Measurements from ENCODE around the gene NFYA. TPM values are rescaled to one million over a fixed set of nuclear protein-coding genes. Genes with fewer than 3 reads are reported as not detected.

NFYA gene
- total RNA-seq, 4 donors from 2014 or later, result 10.9 to 43.6 (median 18.4) TPM

DNA sequence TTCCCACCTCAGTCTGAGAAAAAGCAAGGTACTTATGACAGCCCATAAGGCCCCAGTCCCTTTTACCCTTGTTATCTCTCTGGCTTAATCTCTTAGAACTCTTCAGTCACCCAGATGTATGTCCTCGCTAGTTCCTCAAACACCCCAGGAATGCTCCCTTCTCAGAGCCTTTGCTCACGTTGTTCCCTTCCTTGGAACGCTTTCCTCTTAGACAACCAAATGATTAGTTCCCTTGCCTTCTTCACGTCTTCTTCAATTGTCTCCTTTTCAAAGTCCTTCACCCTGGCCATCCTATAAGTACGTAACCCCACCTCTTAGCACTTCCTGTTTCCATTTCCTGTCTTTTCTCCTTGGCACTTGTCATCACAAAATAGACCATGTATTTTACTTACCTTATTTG lies 20.9 kb upstream of the NFYA start:
- H3K4me3 ChIP-seq, result no peak overlapping the region
- H3K4me1 ChIP-seq, result no peaks in the 10 kb centered on the region
- H3K27ac ChIP-seq, result no peak overlapping the region
- no peaks in the 10 kb centered on the region for H3K36me3 ChIP-seq
- no peaks in the 10 kb centered on the region for H3K9me3 ChIP-seq
- DNase-seq, result no peak
- no peaks in the 10 kb centered on the region for H3K27me3 ChIP-seq
- TF ChIP-seq, protein P1, sequence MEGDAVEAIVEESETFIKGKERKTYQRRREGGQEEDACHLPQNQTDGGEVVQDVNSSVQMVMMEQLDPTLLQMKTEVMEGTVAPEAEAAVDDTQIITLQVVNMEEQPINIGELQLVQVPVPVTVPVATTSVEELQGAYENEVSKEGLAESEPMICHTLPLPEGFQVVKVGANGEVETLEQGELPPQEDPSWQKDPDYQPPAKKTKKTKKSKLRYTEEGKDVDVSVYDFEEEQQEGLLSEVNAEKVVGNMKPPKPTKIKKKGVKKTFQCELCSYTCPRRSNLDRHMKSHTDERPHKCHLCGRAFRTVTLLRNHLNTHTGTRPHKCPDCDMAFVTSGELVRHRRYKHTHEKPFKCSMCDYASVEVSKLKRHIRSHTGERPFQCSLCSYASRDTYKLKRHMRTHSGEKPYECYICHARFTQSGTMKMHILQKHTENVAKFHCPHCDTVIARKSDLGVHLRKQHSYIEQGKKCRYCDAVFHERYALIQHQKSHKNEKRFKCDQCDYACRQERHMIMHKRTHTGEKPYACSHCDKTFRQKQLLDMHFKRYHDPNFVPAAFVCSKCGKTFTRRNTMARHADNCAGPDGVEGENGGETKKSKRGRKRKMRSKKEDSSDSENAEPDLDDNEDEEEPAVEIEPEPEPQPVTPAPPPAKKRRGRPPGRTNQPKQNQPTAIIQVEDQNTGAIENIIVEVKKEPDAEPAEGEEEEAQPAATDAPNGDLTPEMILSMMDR (IDR thresholded peaks at IDR 0.05), result no peak
- no peak for TF ChIP-seq POLR2A (IDR thresholded peaks at IDR 0.05)
- intact Hi-C loops (cut with DNase I; ENCODE audit: low total_unique reads), result no loop called here

DNA sequence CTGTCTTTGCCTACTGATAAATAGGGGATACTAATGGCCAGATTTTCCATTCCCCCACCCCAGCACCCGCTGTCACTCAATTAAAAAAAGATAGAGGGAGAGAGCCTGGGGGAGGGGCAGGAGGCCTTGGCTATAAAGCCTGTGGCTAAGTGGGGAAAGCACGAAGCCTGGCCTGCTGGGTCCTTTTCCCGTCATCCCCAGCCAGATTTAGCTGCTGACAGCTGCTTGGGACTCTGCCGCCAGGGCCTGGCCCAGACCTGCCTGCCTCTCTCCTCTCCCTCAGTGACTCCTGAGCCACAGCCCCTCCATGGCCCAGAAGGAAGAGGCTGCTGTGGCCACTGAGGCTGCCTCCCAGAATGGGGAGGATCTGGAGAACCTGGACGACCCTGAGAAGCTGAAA lies 19.7 kb upstream of the NFYA start, which contains the start of gene APOBEC2:
TSS of gene APOBEC2 (plus strand) at position 162 of the 400 bp plus-strand sequence. CDS start at position 308, 146 bp downstream.
- DNase-seq, result no peak
- Histone ChIP-seq H3K27ac (no peak within 1 kb of the TSS), H3K4me3 (no peak within 1 kb of the TSS), H3K27me3 (no peaks in the 10 kb centered on the region), H3K4me1 (no peaks in the 10 kb centered on the region), H3K36me3 (no peaks in the 10 kb centered on the region), H3K9me3 (no peaks in the 10 kb centered on the region)
- no peak for TF ChIP-seq POLR2A (IDR thresholded peaks at IDR 0.05)
- TF ChIP-seq, protein P1 (IDR thresholded peaks at IDR 0.05), result no peak
- intact Hi-C loops (cut with DNase I; ENCODE audit: low total_unique reads), result no loop called here

DNA sequence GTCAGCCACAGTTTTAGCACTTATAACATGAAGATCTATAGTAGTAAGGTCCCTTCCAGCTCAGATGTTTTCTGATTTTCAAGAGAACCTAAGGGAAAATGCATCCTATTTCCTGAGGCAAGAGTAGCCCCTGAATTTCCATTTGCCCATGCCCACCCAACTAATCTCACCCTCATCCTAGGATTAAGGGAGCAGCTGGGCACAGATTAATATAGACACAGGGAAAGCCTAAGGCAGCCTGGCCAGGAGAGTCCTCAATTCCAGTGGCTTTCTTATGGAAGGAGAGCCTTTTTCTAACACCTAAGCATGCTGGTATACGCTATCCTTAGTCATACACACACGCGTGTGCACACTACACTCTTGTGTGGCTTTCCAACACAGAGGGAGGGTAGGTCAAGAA lies 18.3 kb upstream of the NFYA start:
- Histone ChIP-seq H3K4me3 (no peak overlapping the region), H3K27ac (no peak overlapping the region), H3K4me1 (no peaks in the 10 kb centered on the region), H3K9me3 (no peaks in the 10 kb centered on the region), H3K27me3 (no peaks in the 10 kb centered on the region), H3K36me3 (no peaks in the 10 kb centered on the region)
- no peak for TF ChIP-seq POLR2A (IDR thresholded peaks at IDR 0.05)
- TF ChIP-seq, protein P1 (IDR thresholded peaks at IDR 0.05), result no peak
- intact Hi-C loops (cut with DNase I; ENCODE audit: low total_unique reads), result no loop called here
- no peak for DNase-seq

DNA sequence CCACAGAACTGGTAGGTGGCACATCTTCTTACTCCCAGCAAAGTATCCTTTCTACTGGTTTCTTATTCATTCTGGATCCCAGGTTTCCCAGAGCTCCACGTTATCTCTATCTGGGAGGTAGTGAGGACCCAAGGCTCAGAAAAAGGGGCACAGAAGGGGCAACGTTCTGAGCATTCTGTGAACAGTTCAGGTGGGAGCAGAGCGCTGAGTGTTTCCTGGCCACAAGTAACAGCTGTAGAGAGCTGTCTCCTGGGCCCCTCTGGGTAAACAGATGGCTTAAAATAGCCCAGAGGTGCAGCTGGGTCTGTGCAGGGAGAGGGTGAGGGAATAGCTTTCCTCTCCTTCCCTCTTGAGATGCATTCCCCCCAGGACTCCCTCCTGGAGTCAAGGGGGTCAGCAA lies 17.6 kb upstream of the NFYA start:
- no peak overlapping the region for H3K4me3 ChIP-seq
- no peaks in the 10 kb centered on the region for H3K36me3 ChIP-seq
- no peaks in the 10 kb centered on the region for H3K27me3 ChIP-seq
- no peaks in the 10 kb centered on the region for H3K4me1 ChIP-seq
- intact Hi-C loops (cut with DNase I; ENCODE audit: low total_unique reads), result no loop called here
- H3K9me3 ChIP-seq, result no peaks in the 10 kb centered on the region
- H3K27ac ChIP-seq, result no peak overlapping the region
- DNase-seq, result no peak
- TF ChIP-seq POLR2A (IDR thresholded peaks at IDR 0.05), result no peak
- TF ChIP-seq, protein P1 (IDR thresholded peaks at IDR 0.05), result no peak

DNA sequence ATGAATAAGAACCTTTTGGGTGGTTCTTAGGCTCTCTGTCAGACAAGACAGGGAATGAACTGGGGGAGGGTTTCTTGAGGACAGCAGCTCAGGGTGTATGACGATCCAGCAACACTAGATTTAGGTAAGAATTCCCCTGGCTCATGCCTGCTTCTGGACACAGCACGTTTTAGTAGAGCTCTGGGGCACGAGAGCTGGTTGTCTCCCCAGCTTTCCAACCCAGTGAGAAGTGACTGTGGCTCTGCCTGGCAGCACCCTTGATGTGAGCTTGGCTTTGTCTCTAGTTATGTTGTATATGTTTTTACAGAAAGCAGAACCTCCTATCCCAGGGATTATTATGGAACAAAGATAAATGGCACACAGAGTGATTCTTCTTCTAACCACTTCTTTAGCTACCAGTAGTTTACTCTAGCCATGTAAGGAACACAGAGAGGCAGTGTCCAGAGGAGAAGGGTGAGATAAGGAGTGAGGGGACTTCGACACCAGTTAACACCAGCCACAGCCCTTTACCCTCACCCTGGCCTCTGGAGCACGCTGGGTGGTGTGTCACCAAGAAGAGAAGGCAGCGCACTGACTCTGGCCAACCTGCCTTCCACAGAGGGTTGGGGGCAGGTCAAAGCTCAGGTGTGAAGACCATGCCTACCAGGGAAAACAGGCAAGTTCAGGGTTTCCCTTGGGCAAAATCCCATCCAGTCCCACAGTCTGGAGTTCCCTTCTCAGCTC lies 15.8 kb upstream of the NFYA start:
- Histone ChIP-seq H3K9me3 (no peaks in the 10 kb centered on the region), H3K4me1 (no peaks in the 10 kb centered on the region), H3K36me3 (no peaks in the 10 kb centered on the region), H3K27ac (no peak overlapping the region), H3K27me3 (no peaks in the 10 kb centered on the region), H3K4me3 (no peak overlapping the region)
- intact Hi-C loops (cut with DNase I; ENCODE audit: low total_unique reads), result no loop called here
- no peak for TF ChIP-seq POLR2A (IDR thresholded peaks at IDR 0.05)
- TF ChIP-seq, protein P1 (IDR thresholded peaks at IDR 0.05), result no peak
- no peak for DNase-seq

All from uterus (tissue), 4 donors.